Activated CD4-positive, alpha-beta T cell treated with anti-CD3 and anti-CD28 coated beads, Interleukin-2, amount 50 U/mL, for 4 hours (primary cell): ENCODE results near the gene KRTAP4-16.
"Not testable (repeated sequence)": the region's sequence is repeated elsewhere in the genome, so short reads cannot be mapped to it uniquely, and the experiment has no call there.

Source experiments
- DNase-seq, 2 experiments: peaks; one replicate each; pipeline ENCODE4 v3.0.0-alpha.2; 2020

Gene KRTAP4-16

DNA sequence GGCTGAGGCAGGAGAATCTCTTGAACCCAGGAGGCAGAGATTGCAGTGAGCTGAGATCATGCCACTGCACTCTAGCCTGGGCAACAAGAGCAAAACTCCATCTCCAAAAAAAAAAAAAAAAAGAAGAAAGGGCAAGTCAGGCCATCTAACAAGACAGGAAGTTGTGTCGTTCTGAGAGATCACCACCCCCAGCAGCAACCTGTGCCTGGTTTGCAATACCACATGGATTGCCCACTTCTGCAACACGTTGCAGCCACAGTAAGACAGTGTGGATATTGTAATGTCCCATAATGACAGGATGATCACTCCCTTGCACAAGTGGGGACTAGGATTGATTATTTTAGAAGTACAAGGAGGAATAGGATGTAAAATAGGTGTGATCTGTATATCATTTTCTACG is 33.0 kb downstream of the KRTAP4-16 start:
- DNase-seq, result no peak

DNA sequence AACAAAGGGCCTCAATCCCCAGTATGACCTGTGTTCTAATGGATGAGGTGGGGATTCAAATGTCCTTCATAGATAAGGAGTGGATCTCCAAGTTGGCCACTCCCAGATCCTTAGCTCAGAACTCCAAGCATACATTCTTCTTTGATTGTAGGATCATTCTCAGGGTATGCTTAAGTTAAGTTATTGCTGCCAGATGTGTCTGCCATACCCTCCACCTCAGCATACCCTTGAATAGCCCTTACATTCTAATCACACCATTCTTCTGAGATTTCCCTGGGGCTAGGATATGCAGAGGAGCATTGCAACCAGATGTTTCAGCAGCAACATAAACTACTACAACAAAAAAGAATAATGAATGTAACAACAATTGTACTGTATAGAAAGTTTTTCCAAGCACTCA is 34.7 kb downstream of the KRTAP4-16 start:
- no peak for DNase-seq

DNA sequence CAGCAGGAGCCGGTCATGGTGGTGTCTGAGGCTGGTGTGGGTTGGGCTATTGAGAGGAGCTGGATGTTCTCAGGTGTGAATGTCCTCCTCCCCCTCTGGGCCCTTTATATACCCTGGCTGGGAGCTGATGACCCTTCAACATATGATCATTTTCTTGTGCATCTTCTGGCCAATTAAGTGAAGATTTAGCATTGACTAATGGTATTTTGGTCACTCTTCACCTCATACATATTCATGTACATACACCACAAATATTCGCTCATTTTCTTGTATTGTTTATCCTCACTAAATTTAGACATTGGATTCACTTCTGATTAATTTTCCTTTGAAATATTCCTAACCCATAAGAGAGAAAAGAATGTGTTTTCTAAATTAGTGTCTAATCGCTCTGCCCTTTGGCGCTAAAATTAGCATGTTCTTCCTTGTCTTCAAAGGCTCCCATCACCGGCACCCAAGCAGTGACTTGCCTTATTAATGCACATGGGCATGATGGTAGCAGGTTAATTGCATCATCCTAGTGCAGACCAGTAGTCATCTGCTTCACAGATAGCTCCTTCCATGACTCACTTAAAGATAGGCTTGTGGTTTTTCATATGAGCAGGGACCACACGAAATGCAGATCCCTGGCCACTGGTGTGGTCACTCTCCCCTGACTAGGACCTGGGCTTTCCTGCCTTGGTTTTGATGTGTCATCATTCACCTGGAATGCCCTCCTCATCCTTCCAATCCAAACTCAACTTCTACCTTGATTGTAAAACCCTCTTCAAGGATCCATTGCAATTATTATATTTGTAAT is 36.0 kb downstream of the KRTAP4-16 start, which contains the start of gene KRTAP2-4:
TSS of gene KRTAP2-4 (minus strand) at position 51 of the 796 bp plus-strand sequence. CDS start at position 17, 34 bp downstream.
- no peak for DNase-seq

DNA sequence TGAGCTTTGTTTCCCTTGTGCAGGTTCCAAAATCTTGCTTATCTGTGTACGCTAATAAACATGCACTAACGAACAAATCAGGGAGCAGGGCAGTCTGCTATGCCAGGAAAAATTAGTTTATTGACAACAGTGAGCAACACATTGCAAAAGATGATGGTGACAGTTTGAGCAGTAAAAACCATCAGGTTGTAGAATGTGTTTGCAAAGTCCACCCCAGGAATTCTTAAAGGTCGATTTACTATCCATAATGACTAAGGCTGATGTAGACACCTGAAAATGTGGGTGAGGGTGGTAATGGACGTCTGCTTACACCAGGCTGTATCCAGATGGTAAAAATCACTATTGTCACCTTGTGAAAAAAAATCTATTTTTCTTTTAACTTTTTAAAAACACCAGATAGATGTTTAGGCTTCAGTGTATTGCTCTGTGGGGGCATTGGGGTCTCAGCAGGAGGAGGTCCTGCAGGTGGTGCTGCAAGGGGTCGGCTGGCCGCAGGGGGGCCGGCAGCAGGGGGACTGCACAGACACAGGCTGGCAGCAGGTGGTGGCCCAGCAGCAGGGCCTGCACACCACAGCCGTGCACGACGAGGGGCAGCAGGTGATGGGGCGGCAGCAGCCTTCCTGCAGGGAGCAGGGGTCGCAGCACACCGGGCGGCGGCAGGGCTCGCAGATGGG is 36.9 kb downstream of the KRTAP4-16 start:
- DNase-seq, result not testable (repeated sequence)

DNA sequence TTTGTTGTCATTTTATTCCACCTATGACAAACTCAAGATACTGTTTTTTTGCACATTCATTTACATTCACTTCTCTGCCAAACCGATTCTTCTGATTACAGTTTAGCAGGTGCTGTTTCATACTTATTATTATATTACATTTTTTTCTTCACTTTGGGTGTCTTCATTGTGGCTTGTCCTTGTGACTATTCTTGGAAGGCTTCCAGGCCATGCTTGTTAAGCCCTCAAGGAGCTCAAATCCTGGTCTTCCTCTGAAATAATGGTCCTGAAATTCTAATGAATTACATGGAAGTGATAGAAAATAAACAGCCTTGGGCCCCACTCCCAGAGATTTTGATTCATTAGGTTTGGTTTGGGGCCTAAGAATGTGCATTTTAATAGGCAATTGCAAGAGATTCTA is 37.7 kb downstream of the KRTAP4-16 start:
- no peak for DNase-seq

DNA sequence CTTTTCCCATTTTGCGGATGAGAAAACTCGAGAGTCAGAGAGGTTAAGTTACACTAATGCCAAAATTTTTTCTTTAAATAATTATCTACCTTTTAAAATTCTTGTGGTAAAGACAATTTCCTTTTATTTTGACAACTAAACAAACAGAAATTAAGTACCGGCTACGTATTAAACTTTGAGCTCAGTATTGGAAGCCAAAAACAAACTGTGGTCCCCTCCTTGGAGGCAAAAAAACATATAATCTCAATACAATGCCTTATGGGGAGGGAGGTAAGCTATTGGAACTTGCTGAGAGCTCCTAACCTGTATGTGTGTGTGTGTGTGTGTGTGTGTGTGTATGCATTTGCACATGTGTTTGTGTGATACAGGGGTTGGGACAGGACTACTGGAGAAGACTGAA is 38.6 kb downstream of the KRTAP4-16 start:
- no peak for DNase-seq

DNA sequence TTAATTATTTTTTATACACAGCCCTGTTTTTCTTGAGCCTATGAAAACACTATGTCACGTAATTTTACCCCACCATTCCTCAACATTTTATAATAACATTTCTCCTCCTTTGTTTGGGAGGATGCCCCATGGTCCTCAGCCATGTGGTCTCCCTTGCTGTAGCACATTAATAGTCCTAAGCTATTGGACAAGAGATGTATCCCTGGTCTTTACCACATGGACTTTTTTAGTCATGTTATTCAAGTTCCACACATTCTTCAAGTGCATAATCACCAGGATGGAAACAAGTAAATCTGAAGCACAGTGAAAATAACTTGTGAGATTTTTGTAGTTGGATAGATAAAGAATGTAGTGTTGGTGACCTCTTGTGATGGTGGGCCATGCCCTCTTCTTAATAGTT is 40.0 kb downstream of the KRTAP4-16 start:
- DNase-seq, result no peak

DNA sequence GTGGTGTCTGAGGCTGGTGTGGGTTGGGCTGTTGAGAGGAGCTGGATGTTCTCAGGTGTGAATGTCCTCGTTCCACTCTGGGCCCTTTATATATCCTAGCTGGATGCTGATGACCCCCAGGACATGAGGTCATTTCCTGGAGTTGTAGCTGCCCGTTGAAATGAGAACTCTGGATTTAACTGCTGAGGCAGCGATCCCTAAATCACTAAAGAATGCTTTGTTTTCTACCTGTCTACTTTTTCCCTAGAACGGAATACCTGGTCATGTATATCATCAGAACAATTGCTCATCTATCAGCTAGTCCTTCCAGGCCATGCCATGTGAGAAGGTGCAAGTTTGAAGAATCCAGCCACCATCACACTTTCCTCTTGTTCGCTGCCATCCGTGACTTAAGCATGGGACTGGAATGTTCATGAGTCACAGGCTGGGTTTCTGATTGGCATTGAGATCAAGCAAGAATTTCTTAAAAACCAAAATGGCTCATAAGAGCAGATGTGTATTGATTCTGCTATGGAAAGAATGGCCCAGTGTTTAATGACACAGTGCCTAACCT is 41.9 kb downstream of the KRTAP4-16 start, which contains the start of gene KRTAP2-3:
TSS of gene KRTAP2-3 (minus strand) at position 63 of the 553 bp plus-strand sequence. CDS start 64 bp downstream, outside the sequence.
- DNase-seq, result no peak

DNA sequence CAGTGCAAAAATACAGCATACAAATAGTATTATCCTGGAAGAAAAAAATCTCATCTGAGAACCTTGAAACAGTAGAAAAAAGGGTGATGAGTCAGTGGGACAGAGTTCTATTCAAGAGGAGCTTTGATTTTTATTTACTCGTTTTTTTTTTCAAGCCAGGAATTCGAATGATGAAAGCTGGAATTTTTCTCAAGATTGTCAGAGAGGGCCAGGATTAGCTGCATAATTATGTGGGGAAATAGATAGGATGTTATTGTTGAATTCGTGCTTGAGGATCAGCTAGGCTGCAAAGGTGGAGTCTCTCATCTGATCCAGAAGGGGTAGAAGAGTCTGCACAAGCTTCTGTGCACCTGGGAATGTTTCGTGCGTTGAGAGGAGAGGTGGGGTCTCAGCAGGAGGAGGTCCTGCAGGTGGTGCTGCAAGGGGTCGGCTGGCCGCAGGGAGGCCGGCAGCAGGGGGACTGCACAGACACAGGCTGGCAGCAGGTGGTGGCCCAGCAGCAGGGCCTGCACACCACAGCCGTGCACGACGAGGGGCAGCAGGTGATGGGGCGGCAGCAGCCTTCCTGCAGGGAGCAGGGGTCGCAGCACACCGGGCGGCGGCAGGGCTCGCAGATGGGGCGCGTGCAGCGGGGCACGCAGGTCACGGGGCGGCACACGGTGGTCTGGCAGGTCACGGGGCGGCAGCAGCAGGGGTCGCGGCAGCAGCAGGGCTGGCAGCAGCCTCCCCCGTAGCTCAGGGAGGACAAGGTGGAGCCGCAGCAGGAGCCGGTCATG is 42.5 kb downstream of the KRTAP4-16 start:
- not testable (repeated sequence) for DNase-seq

DNA sequence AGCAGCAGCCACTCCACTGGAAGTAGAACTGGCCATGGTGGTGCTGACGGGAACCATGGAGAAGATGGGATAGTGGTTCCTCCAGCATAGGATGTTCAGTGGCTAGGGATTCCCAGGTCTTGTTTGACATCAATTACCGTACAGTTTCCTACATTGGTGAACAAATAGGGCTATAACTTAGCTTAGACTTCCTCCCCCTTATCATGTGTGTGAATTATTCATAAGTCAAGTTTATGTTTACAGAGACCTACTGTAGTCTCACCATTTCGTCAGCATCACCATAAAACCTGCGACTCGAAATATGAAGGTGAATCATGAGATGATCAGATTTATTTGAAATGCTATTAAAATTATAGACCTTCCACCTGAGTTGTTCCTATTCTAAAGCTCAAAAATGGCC is 43.3 kb downstream of the KRTAP4-16 start:
- DNase-seq, result no peak

DNA sequence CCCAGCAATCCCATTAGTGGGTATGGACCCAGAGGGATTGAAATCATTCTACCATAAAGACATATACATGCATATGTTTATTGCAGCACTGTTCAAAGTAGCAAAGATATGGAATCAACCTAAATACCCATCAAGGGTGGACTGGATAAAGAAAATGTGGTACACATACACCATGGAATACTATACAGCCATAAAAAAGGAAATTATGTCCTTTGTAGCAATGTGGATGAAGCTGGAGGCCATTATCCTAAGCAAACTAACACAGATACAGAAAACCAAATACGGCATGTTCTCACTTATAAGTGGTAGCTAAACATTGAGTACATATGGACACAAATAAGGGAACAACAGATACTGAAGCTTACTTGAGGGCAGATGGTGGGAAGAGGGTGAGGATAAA is 44.5 kb downstream of the KRTAP4-16 start:
- DNase-seq, result no peak

DNA sequence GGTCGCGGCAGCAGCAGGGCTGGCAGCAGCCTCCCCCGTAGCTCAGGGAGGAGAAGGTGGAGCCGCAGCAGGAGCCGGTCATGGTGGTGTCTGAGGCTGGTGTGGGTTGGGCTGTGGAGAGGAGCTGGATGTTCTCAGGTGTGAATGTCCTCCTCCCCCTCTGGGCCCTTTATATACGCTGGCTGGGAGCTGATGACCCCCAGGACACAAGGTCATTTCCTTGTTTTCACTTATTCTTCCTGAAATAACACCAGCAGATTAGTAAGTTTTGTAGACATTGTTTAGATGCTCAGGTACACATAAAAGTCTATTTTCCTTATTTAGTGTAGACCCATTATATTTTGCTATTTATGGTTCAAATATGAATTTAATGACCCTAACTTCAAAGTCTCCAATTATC is 46.9 kb downstream of the KRTAP4-16 start, which contains the start of gene KRTAP2-2:
TSS of gene KRTAP2-2 (minus strand) at position 101 of the 400 bp plus-strand sequence. CDS start at position 82, 19 bp downstream.
- DNase-seq, result not testable (repeated sequence)

DNA sequence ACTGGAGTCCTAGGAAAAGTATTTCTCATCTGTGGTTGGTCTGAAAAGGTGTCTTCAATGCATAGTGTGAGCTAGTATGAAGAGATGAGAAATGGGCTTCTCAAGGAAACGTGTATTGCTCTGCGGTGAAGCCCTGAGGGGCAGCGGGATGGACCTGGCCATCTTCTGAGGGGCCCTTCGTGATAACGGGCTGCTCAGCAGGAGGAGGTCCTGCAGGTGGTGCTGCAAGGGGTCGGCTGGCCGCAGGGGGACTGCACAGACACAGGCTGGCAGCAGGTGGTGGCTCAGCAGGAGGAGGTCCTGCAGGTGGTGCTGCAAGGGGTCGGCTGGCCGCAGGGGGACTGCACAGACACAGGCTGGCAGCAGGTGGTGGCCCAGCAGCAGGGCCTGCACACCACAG is 47.5 kb downstream of the KRTAP4-16 start:
- not testable (repeated sequence) for DNase-seq

DNA sequence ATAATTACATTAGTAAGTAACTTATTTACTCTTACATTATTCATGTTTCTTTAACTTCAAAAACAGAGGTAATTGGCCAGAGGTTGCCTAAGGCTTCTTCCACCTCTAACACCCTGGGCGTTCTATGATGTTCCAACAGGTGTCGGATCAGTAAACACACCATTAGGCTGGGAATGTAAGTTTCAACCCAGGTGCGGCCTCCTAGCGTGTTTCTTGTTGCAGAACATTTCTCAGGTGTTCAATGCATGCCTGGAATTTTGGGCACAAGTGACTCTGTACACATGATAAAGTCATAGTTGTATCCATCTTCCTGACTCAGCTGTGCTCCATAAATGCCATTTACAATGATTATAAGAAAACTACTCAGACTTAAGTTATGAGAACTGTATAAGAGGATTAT is 48.0 kb downstream of the KRTAP4-16 start:
- DNase-seq, result no peak

DNA sequence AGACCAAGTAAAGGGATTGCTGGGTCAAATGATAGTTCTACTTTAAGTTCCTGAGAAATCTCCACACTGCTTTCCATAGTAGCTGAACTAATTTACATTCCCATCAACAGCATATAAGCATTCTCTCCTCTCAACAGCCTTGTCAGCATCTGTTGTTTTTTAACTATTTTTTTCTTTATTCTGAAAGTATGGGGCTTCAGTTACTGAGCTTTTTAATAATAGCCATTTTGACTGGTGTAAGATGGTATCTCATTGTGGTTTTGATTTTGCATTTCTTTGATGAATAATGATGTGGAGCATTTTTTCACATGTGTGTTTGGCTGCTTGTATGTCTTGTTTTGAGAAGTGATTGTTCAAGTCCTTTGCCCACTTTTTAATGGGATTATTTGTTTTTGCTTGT is 49.4 kb downstream of the KRTAP4-16 start:
- no peak for DNase-seq
